Fibroblast of lung (primary cell): ENCODE data around the gene STARD10. TPM values are rescaled to one million over a fixed set of nuclear protein-coding genes. Genes with fewer than 3 reads are reported as not detected.

Experiments used
- DNase-seq, 2 donors: peaks; one replicate each; pipeline versions ENCODE4 v3.0.0 to v3.0.0-alpha.2; 2010; ENCODE audit warnings: low read depth in 2 of 2
- H2AFZ ChIP-seq: 2 replicates; pipeline ENCODE4 v1.5.1; 2012; ENCODE audit warnings: low read length, control low read depth, inconsistent platforms
- H3K27ac ChIP-seq: 2 replicates; pipeline ENCODE4 v1.5.1; 2011; ENCODE audit warnings: low read length, control low read depth; ENCODE audit not compliant: insufficient read depth
- H3K27me3 ChIP-seq: 2 replicates; pipeline ENCODE4 v1.5.1; 2011; ENCODE audit warnings: mild to moderate bottlenecking, low read length; ENCODE audit not compliant: control insufficient read depth, insufficient read depth
- H3K36me3 ChIP-seq: 2 replicates; pipeline ENCODE4 v1.5.1; 2011; ENCODE audit warnings: low read length; ENCODE audit not compliant: control insufficient read depth, insufficient read depth
- H3K4me1 ChIP-seq: 2 replicates; pipeline ENCODE4 v1.5.1; 2011; ENCODE audit warnings: low read length; ENCODE audit not compliant: control insufficient read depth, insufficient read depth; ENCODE audit errors: extremely low read depth
- H3K4me2 ChIP-seq: 2 replicates; pipeline ENCODE4 v1.5.1; 2011; ENCODE audit warnings: low read length, control low read depth; ENCODE audit not compliant: insufficient read depth; ENCODE audit errors: extremely low read depth
- H3K4me3 ChIP-seq, 4 experiments: fragments of 200-600 bp in 1 of 4; sonication (generic) in 1 of 4; replicated peaks in 1 of 4; 2 replicates each; pipeline ENCODE4 v1.5.1; 2011 to 2016; ENCODE audit warnings: low read length in 4 of 4, low read depth in 3 of 4, mild to moderate bottlenecking in 3 of 4, control low read depth in 2 of 4, inconsistent platforms in 1 of 4, mixed read lengths in 1 of 4; ENCODE audit not compliant: insufficient read depth in 1 of 4; ENCODE audit errors: control extremely low read depth in 1 of 4
- H3K79me2 ChIP-seq: 2 replicates; pipeline ENCODE4 v1.5.1; 2012; ENCODE audit warnings: mild to moderate bottlenecking, low read length, inconsistent platforms; ENCODE audit not compliant: control insufficient read depth, insufficient read depth
- H3K9ac ChIP-seq: 2 replicates; pipeline ENCODE4 v1.5.1; 2011; ENCODE audit warnings: mild to moderate bottlenecking, low read length, control low read depth; ENCODE audit not compliant: insufficient read depth
- H3K9me3 ChIP-seq: 2 replicates; pipeline ENCODE4 v1.5.1; 2012; ENCODE audit warnings: low read depth, low read length; ENCODE audit not compliant: control insufficient read depth, insufficient read depth
- H4K20me1 ChIP-seq: 2 replicates; pipeline ENCODE4 v1.5.1; 2011; ENCODE audit warnings: low read length; ENCODE audit not compliant: control insufficient read depth, insufficient read depth; ENCODE audit errors: extremely low read depth
- EZH2 ChIP-seq: IDR thresholded peaks from 2 replicates; pipeline ENCODE4 v1.5.1; 2012; ENCODE audit warnings: low read length, control low read depth, mild to moderate bottlenecking; ENCODE audit errors: missing control alignments
- polyA plus RNA-seq, 2 donors: library from polyadenylated mRNA; depleted of rRNA in 1 of 2; stranded (reverse) in 1 of 2; unstranded in 1 of 2; fragments of >200 nt; gene quantifications; 2 replicates each; pipeline ENCODE4 v1.2.1, GENCODE V29; 2011 to 2012; ENCODE audit warnings: missing spikeins in 1 of 2
- total RNA-seq: library from RNA; depleted of rRNA; stranded (reverse); fragments of >200 nt; gene quantifications from 2 replicates; pipeline ENCODE4 v1.2.1, GENCODE V29; 2014
- TF ChIP-seq, protein P1 (sequence below), 2 donors: IDR thresholded peaks in 1 of 2; conservative IDR thresholded peaks in 1 of 2; 1 replicate in 1 of 2; 2 replicates in 1 of 2; pipeline ENCODE4 v1.5.1; 2011 to 2012; ENCODE audit warnings: low read length in 2 of 2, control low read depth in 1 of 2, inconsistent platforms in 1 of 2, low read depth in 1 of 2, mild to moderate bottlenecking in 1 of 2

STARD10 gene
- total and polyA plus RNA-seq, 2 donors (not counting 1 experiment from before 2014, with no cell fraction given), result 20.7 to 32.0 TPM

- DNase-seq, result no peak
- peaks cover 14% of the 10 kb centered on the region for H3K79me2 ChIP-seq
Observed at GRCh38 chr11:72742513-72743320, 51.1 kb downstream of the STARD10 start.

DNA sequence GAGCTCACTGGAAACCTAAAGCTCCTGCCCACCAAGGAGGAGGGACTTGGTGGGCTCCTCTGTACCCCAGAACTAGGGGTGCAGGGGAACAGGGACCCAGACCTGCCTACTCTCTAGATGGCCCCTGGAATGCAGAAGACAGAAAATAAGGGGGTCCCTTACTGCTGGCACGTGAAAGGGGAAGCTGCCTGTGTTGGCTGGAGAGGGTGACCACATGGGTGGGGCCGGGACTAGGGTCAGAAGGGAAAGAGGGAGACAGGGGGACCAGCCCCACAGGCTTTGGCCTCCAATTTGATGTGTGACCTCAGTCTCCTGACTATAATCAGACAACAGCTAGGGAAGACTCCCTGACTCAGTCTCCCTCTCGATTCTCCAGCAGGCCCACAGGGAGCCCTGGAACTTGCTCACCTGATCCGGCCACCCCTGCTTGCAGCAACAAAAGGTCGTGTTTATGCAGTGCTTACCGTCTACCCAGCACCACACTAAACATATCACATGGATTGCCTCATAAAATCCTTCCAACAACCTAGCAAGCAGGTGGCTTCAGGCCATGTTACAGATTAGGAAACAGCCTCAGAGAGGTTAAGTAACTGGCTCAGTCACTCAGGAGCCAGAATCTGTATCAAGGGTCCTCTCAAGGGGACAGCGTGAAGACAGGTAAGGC lies 51.9 kb downstream of the STARD10 start:
- Histone ChIP-seq H3K4me2 (no peak overlapping the region), H2AFZ (no peak overlapping the region), H3K4me3 (no peak overlapping the region), H3K27me3 (no peaks in the 10 kb centered on the region), H3K9ac (no peak overlapping the region), H4K20me1 (no peaks in the 10 kb centered on the region), H3K27ac (no peak overlapping the region), H3K9me3 (no peaks in the 10 kb centered on the region), H3K4me1 (peaks cover 31% of the 10 kb centered on the region), H3K79me2 (peaks cover 14% of the 10 kb centered on the region), H3K36me3 (no peaks in the 10 kb centered on the region)
- DNase-seq, result no peak
- TF ChIP-seq EZH2, result no peak
- TF ChIP-seq, protein P1, sequence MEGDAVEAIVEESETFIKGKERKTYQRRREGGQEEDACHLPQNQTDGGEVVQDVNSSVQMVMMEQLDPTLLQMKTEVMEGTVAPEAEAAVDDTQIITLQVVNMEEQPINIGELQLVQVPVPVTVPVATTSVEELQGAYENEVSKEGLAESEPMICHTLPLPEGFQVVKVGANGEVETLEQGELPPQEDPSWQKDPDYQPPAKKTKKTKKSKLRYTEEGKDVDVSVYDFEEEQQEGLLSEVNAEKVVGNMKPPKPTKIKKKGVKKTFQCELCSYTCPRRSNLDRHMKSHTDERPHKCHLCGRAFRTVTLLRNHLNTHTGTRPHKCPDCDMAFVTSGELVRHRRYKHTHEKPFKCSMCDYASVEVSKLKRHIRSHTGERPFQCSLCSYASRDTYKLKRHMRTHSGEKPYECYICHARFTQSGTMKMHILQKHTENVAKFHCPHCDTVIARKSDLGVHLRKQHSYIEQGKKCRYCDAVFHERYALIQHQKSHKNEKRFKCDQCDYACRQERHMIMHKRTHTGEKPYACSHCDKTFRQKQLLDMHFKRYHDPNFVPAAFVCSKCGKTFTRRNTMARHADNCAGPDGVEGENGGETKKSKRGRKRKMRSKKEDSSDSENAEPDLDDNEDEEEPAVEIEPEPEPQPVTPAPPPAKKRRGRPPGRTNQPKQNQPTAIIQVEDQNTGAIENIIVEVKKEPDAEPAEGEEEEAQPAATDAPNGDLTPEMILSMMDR (conservative IDR thresholded peaks at IDR 0.05 in 1 of 2, IDR thresholded peaks at IDR 0.05 in 1 of 2; ENCODE audit: low read depth in 1 of 2, low read length in 2 of 2), result no peak

More at GRCh38 chr11:72742513-72743320, 51.1 kb downstream of the STARD10 start:
- no peaks in the 10 kb centered on the region for H4K20me1 ChIP-seq
- no peak overlapping the region for H3K4me2 ChIP-seq
- no peak overlapping the region for H3K27ac ChIP-seq
- no peak for TF ChIP-seq EZH2
- TF ChIP-seq, protein P1 (conservative IDR thresholded peaks at IDR 0.05 in 1 of 2, IDR thresholded peaks at IDR 0.05 in 1 of 2; ENCODE audit: low read depth in 1 of 2, low read length in 2 of 2), result no peak
- H3K36me3 ChIP-seq, result no peaks in the 10 kb centered on the region
- H2AFZ ChIP-seq, result no peak overlapping the region
- H3K4me1 ChIP-seq, result peaks cover 29% of the 10 kb centered on the region
- H3K4me3 ChIP-seq, result no peak overlapping the region
- no peaks in the 10 kb centered on the region for H3K9me3 ChIP-seq
- H3K27me3 ChIP-seq, result no peaks in the 10 kb centered on the region
- H3K9ac ChIP-seq, result no peak overlapping the region

GRCh38 chr11:72741429-72741833 lies 52.4 kb downstream of the STARD10 start:
- H3K36me3 ChIP-seq, result no peaks in the 10 kb centered on the region
- peaks cover 36% of the 10 kb centered on the region for H3K4me1 ChIP-seq
- no peak overlapping the region for H2AFZ ChIP-seq
- H3K27ac ChIP-seq, result no peak overlapping the region
- no peak overlapping the region for H3K4me2 ChIP-seq
- H3K27me3 ChIP-seq, result no peaks in the 10 kb centered on the region
- H3K79me2 ChIP-seq, result peaks cover 14% of the 10 kb centered on the region
- TF ChIP-seq, protein P1 (conservative IDR thresholded peaks at IDR 0.05 in 1 of 2, IDR thresholded peaks at IDR 0.05 in 1 of 2; ENCODE audit: low read depth in 1 of 2, low read length in 2 of 2), result no peak
- TF ChIP-seq EZH2, result no peak
- H3K9ac ChIP-seq, result no peak overlapping the region
- H3K4me3 ChIP-seq, result no peak overlapping the region
- DNase-seq, result peak in 1 of 2 donors; percentile 16
- H3K9me3 ChIP-seq, result no peaks in the 10 kb centered on the region
- no peaks in the 10 kb centered on the region for H4K20me1 ChIP-seq
